Liver (tissue), 9 donors: ENCODE data around the gene LMLN. TPM values are rescaled to one million over a fixed set of nuclear protein-coding genes. Genes with fewer than 3 reads are reported as not detected.

Experiments
- DNase-seq: peaks from one replicate; pipeline ENCODE4 v3.0.0-alpha.2; 2017; ENCODE audit warnings: low spot score
- H3K27ac ChIP-seq, 2 donors: one replicate each; pipeline ENCODE4 v1.7.0; 2013; ENCODE audit warnings: inconsistent platforms in 2 of 2, low read length in 2 of 2, control low read depth in 1 of 2, low read depth in 1 of 2, mild to moderate bottlenecking in 1 of 2
- H3K27me3 ChIP-seq, 4 donors: one replicate each; pipeline versions ENCODE4 v1.6.1 to v1.7.0; 2013; ENCODE audit warnings: low read length in 3 of 4, inconsistent platforms in 1 of 4, mild to moderate bottlenecking in 1 of 4, moderate library complexity in 1 of 4; ENCODE audit not compliant: control insufficient read depth in 4 of 4, insufficient read depth in 4 of 4
- H3K36me3 ChIP-seq, 4 donors: one replicate each; pipeline versions ENCODE4 v1.6.1 to v1.7.0; 2013; ENCODE audit warnings: low read length in 3 of 4, mild to moderate bottlenecking in 3 of 4, low read depth in 1 of 4, moderate library complexity in 1 of 4; ENCODE audit not compliant: control insufficient read depth in 4 of 4, insufficient read depth in 3 of 4
- H3K4me1 ChIP-seq, 4 donors: one replicate each; pipeline versions ENCODE4 v1.6.1 to v1.7.0; 2013; ENCODE audit warnings: low read length in 3 of 4, mild to moderate bottlenecking in 3 of 4, moderate library complexity in 1 of 4; ENCODE audit not compliant: control insufficient read depth in 4 of 4, insufficient read depth in 4 of 4
- H3K4me3 ChIP-seq, 3 donors: one replicate each; pipeline versions ENCODE4 v1.6.1 to v1.7.0; 2013; ENCODE audit warnings: low read length in 3 of 3, control low read depth in 1 of 3, low read depth in 1 of 3, mild to moderate bottlenecking in 1 of 3
- H3K9ac ChIP-seq, 2 donors: one replicate each; pipeline ENCODE4 v1.7.0; 2013; ENCODE audit warnings: low read length in 2 of 2, mild to moderate bottlenecking in 2 of 2, moderate library complexity in 2 of 2, control low read depth in 1 of 2, low read depth in 1 of 2
- H3K9me3 ChIP-seq, 4 donors: one replicate each; pipeline versions ENCODE4 v1.6.1 to v1.7.0; 2013; ENCODE audit warnings: low read length in 3 of 4; ENCODE audit not compliant: control insufficient read depth in 4 of 4
- ATF3 ChIP-seq: IDR thresholded peaks from 2 replicates; pipeline ENCODE4 v1.6.1; 2016; ENCODE audit warnings: antibody characterized with exemption
- CTCF ChIP-seq: fragments of 150-350 bp; IDR thresholded peaks from 2 replicates; pipeline ENCODE4 v1.5.1; 2017; ENCODE audit warnings: improper control_type of control experiment, low read depth, low read length; ENCODE audit not compliant: missing input control
- EGR1 ChIP-seq, 2 donors: IDR thresholded peaks; 2 replicates each; pipeline ENCODE4 v1.6.1; 2016 to 2018; ENCODE audit warnings: antibody characterized with exemption in 2 of 2, low read depth in 2 of 2
- FOXA2 ChIP-seq: IDR thresholded peaks from 2 replicates; pipeline ENCODE4 v1.6.1; 2016; ENCODE audit warnings: antibody characterized with exemption
- GABPA ChIP-seq, 2 donors: IDR thresholded peaks in 1 of 2; conservative IDR thresholded peaks in 1 of 2; 2 replicates each; pipeline ENCODE4 v1.6.1; 2016; ENCODE audit warnings: antibody characterized with exemption in 2 of 2, mild to moderate bottlenecking in 1 of 2, moderate library complexity in 1 of 2
- HNF4A ChIP-seq, 2 donors: conservative IDR thresholded peaks; 2 replicates each; pipeline ENCODE4 v1.6.1; 2016; ENCODE audit warnings: antibody characterized with exemption in 2 of 2, mild to moderate bottlenecking in 2 of 2
- HNF4G ChIP-seq: IDR thresholded peaks from 2 replicates; pipeline ENCODE4 v1.6.1; 2016; ENCODE audit warnings: antibody characterized with exemption
- JUND ChIP-seq, 2 donors: IDR thresholded peaks; 2 replicates each; pipeline ENCODE4 v1.6.1; 2016; ENCODE audit warnings: antibody characterized with exemption in 2 of 2
- MAX ChIP-seq: IDR thresholded peaks from 2 replicates; pipeline ENCODE4 v1.6.1; 2016; ENCODE audit warnings: antibody characterized with exemption
- RAD21 ChIP-seq, 2 donors: IDR thresholded peaks; 2 replicates each; pipeline ENCODE4 v1.6.1; 2016; ENCODE audit warnings: antibody characterized with exemption in 2 of 2, mild to moderate bottlenecking in 2 of 2
- RXRA ChIP-seq, 2 donors: IDR thresholded peaks; 2 replicates each; pipeline ENCODE4 v1.6.1; 2017 to 2018; ENCODE audit warnings: antibody characterized with exemption in 2 of 2, mild to moderate bottlenecking in 1 of 2
- SP1 ChIP-seq: IDR thresholded peaks from 2 replicates; pipeline ENCODE4 v1.6.1; 2018; ENCODE audit warnings: antibody characterized with exemption, mild to moderate bottlenecking
- TAF1 ChIP-seq: conservative IDR thresholded peaks from 2 replicates; pipeline ENCODE4 v1.6.1; 2016; ENCODE audit warnings: antibody characterized with exemption, mild to moderate bottlenecking
- YY1 ChIP-seq: IDR thresholded peaks from 2 replicates; pipeline ENCODE4 v1.6.1; 2016; ENCODE audit warnings: antibody characterized with exemption, mild to moderate bottlenecking
- WGBS: extraction: QIAGEN DNeasy Blood & Tissue Kit; methylation state at CpG from one replicate; pipeline ENCODE4 v1.1.7; 2013; 5-methylcytosine and 5-hydroxymethylcytosine counted together
- polyA plus RNA-seq, 2 donors: library from polyadenylated mRNA; stranded (reverse) in 1 of 2; unstranded in 1 of 2; fragments of 200-250 nt in 1 of 2; fragments of >200 nt in 1 of 2; fragmentation: Nextera tagmentation in 1 of 2; extraction: Ambion mirVana in 1 of 2; gene quantifications; one replicate each; pipeline versions ENCODE4 v1.2.1 to v1.2.3, GENCODE V29; 2013 to 2015
- total RNA-seq, 2 donors: library from RNA; depleted of rRNA; stranded (reverse); fragments of >200 nt; gene quantifications; one replicate each; pipeline ENCODE4 v1.2.3, GENCODE V29; 2014
- donor health status: healthy.
- donor health status: healthy.
- donor health status: healthy.
- donor health status: healthy.
- donor health status: healthy.

Gene LMLN
- total and polyA plus RNA-seq, 4 donors: 0.90 to 3.2 (median 1.8) TPM

- peaks cover 7 to 20% (median 18%) of the 10 kb centered on the region in 4 donors for H3K36me3 ChIP-seq
- peaks cover 0 to 27% (median 14%) of the 10 kb centered on the region in 4 donors for H3K4me1 ChIP-seq
- peak overlapping the region; percentile 61 to 70 for H3K27ac ChIP-seq
- H3K9ac ChIP-seq: peak overlapping the region in 1 of 2 donors; percentile 52
- no peak for DNase-seq
- WGBS: 63% methylated on average over 6 of the region's 6 CpGs
- no peak for TF ChIP-seq ATF3
- TF ChIP-seq EGR1 (IDR thresholded peaks at IDR 0.05; ENCODE audit: low read depth in 2 of 2): no peak
- no peak for TF ChIP-seq FOXA2
- TF ChIP-seq GABPA (IDR thresholded peaks at IDR 0.05 in 1 of 2, conservative IDR thresholded peaks at IDR 0.05 in 1 of 2): no peak
- no peak for TF ChIP-seq HNF4A (conservative IDR thresholded peaks at IDR 0.05)
- TF ChIP-seq TAF1: no peak
- TF ChIP-seq JUND (IDR thresholded peaks at IDR 0.05): no peak
- no peak for TF ChIP-seq CTCF
- no peak for TF ChIP-seq YY1
- TF ChIP-seq SP1: no peak
- no peak for TF ChIP-seq HNF4G
- TF ChIP-seq RAD21 (IDR thresholded peaks at IDR 0.05): no peak
- peak overlapping the region; percentile 89 to 94 (median 94) for H3K4me3 ChIP-seq
- no peaks in the 10 kb centered on the region for H3K27me3 ChIP-seq
- H3K9me3 ChIP-seq: no peaks in the 10 kb centered on the region
Measured at GRCh38 chr3:197959500-197959890, 522 bp upstream of the LMLN start.

GRCh38 chr3:197960694-197961581 lies 921 bp downstream of the LMLN start:
- Histone ChIP-seq H3K9me3 (no peaks in the 10 kb centered on the region), H3K9ac (peak overlapping the region; percentile 49 to 57), H3K4me1 (peaks cover 0 to 27% (median 14%) of the 10 kb centered on the region in 4 donors), H3K27me3 (no peaks in the 10 kb centered on the region), H3K4me3 (peak overlapping the region; percentile 89 to 94 (median 94)), H3K27ac (peak overlapping the region; percentile 70 to 79), H3K36me3 (peaks cover 3 to 6% (median 4%) of the 10 kb centered on the region in 4 donors)
- no peak for DNase-seq
- no peak for TF ChIP-seq FOXA2
- no peak for TF ChIP-seq JUND (IDR thresholded peaks at IDR 0.05)
- TF ChIP-seq MAX: peak; percentile 44
- 13% methylated on average over 23 of the region's 23 CpGs for WGBS

- H3K27me3 ChIP-seq: no peaks in the 10 kb centered on the region
- TF ChIP-seq RXRA (IDR thresholded peaks at IDR 0.05) (no peak), MAX (no peak), JUND (IDR thresholded peaks at IDR 0.05) (no peak), CTCF (no peak), FOXA2 (no peak), HNF4A (conservative IDR thresholded peaks at IDR 0.05) (no peak), YY1 (no peak), SP1 (no peak)
- H3K9ac ChIP-seq: no peak overlapping the region
- no peak overlapping the region for H3K4me3 ChIP-seq
- DNase-seq: no peak
- no peak overlapping the region for H3K27ac ChIP-seq
- H3K9me3 ChIP-seq: no peaks in the 10 kb centered on the region
- WGBS: 83% methylated on average over 9 of the region's 9 CpGs
- peaks cover 0 to 3% (median 1%) of the 10 kb centered on the region in 4 donors for H3K36me3 ChIP-seq
- H3K4me1 ChIP-seq: peaks cover 0 to 27% (median 14%) of the 10 kb centered on the region in 4 donors
Measured at GRCh38 chr3:197961582-197961945, 1.5 kb downstream of the LMLN start.
